Calu3 (cell line): ENCODE data around the gene SHANK2. TPM values are rescaled to one million over a fixed set of nuclear protein-coding genes. Genes with fewer than 3 reads are reported as not detected.

ENCODE experiments used
- BruUV-seq: library from RNA; stranded (reverse); fragments of 400-500 nt; replicated peaks from 2 replicates; lab custom pipeline; 2021; lab: Mats Ljungman, UMichigan
- CTCF ChIA-PET: fragments of 300-600 bp; sonication (Branson Sonifier 250); formaldehyde crosslinking; loops from one replicate; lab custom pipeline; 2022; ENCODE audit warnings: antibody characterized with exemption; lab: Charles Lee
- DNase-seq: peaks from one replicate; pipeline ENCODE4 v3.0.0; 2022
- H3K27ac Mint-ChIP-seq: one replicate; pipeline ENCODE4 v1.8.0; 2022; ENCODE audit warnings: mixed read lengths; ENCODE audit not compliant: unreplicated experiment
- H3K27me3 Mint-ChIP-seq: one replicate; pipeline ENCODE4 v1.8.0; 2022; ENCODE audit warnings: mixed read lengths; ENCODE audit not compliant: unreplicated experiment
- H3K36me3 Mint-ChIP-seq: one replicate; pipeline ENCODE4 v1.8.0; 2022; ENCODE audit warnings: mild to moderate bottlenecking, moderate library complexity, mixed read lengths; ENCODE audit not compliant: insufficient read depth, unreplicated experiment
- H3K4me1 Mint-ChIP-seq: one replicate; pipeline ENCODE4 v1.8.0; 2022; ENCODE audit warnings: mild to moderate bottlenecking, low read depth, mixed read lengths; ENCODE audit not compliant: unreplicated experiment
- H3K4me3 Mint-ChIP-seq: one replicate; pipeline ENCODE4 v1.8.0; 2022; ENCODE audit warnings: mild to moderate bottlenecking, low read depth, moderate library complexity, mixed read lengths; ENCODE audit not compliant: unreplicated experiment
- H3K9me3 Mint-ChIP-seq: one replicate; pipeline ENCODE4 v1.8.0; 2022; ENCODE audit warnings: low read depth, mixed read lengths; ENCODE audit not compliant: unreplicated experiment
- intact Hi-C: fragments of 100-400 bp; cut with micrococcal nuclease; formaldehyde crosslinking; loops from one replicate; pipeline ENCODE4 v1.10.0; 2022; ENCODE audit not compliant: unreplicated experiment
- total RNA-seq: library from RNA; stranded (reverse); gene quantifications from 2 replicates; pipeline ENCODE4 v1.2.3, GENCODE V29; 2022
- TF ChIP-seq, protein P1 (sequence below): fragments of 200-600 bp; IDR thresholded peaks from one replicate; pipeline ENCODE4 v1.8.0; 2022; ENCODE audit warnings: antibody characterized with exemption; ENCODE audit not compliant: unreplicated experiment

Gene SHANK2
- total RNA-seq, 1 experiment from 2014 or later: 118 TPM

DNA sequence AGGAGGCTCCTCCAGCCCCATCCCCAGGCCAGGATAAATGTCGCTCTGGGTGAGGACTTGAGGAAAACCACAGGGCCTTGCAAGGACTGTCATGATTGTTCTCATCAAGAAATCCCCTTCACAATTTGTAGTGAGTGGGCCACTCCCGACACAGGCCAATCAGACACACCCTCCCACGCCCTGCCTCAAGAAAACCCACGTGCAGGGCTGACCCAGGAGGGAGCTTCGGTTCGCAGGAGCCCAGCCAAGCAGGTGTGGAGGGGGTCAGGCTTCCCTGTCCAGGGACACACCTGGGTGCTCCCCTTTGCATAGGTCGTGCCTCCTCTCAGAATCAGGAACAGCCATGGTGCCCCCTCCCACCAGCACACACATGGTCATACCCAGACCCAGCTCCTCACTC, 43.2 kb downstream of the SHANK2 start:
- no TSS peak for BruUV-seq
- TF ChIP-seq, protein P1, sequence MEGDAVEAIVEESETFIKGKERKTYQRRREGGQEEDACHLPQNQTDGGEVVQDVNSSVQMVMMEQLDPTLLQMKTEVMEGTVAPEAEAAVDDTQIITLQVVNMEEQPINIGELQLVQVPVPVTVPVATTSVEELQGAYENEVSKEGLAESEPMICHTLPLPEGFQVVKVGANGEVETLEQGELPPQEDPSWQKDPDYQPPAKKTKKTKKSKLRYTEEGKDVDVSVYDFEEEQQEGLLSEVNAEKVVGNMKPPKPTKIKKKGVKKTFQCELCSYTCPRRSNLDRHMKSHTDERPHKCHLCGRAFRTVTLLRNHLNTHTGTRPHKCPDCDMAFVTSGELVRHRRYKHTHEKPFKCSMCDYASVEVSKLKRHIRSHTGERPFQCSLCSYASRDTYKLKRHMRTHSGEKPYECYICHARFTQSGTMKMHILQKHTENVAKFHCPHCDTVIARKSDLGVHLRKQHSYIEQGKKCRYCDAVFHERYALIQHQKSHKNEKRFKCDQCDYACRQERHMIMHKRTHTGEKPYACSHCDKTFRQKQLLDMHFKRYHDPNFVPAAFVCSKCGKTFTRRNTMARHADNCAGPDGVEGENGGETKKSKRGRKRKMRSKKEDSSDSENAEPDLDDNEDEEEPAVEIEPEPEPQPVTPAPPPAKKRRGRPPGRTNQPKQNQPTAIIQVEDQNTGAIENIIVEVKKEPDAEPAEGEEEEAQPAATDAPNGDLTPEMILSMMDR: no peak
- DNase-seq: no peak
- CTCF ChIA-PET: interaction anchor here (0.9 kb wide), 1 partner anchor 25 kb away, joined by 3 read pairs; no protein-coding TSS in a partner anchor
- Mint-ChIP-seq H3K4me3 (no peak overlapping the region), H3K4me1 (no peaks in the 10 kb centered on the region), H3K27ac (no peak overlapping the region), H3K27me3 (no peaks in the 10 kb centered on the region), H3K36me3 (peaks cover 25% of the 10 kb centered on the region), H3K9me3 (no peaks in the 10 kb centered on the region)
- intact Hi-C loops: no loop called here

DNA sequence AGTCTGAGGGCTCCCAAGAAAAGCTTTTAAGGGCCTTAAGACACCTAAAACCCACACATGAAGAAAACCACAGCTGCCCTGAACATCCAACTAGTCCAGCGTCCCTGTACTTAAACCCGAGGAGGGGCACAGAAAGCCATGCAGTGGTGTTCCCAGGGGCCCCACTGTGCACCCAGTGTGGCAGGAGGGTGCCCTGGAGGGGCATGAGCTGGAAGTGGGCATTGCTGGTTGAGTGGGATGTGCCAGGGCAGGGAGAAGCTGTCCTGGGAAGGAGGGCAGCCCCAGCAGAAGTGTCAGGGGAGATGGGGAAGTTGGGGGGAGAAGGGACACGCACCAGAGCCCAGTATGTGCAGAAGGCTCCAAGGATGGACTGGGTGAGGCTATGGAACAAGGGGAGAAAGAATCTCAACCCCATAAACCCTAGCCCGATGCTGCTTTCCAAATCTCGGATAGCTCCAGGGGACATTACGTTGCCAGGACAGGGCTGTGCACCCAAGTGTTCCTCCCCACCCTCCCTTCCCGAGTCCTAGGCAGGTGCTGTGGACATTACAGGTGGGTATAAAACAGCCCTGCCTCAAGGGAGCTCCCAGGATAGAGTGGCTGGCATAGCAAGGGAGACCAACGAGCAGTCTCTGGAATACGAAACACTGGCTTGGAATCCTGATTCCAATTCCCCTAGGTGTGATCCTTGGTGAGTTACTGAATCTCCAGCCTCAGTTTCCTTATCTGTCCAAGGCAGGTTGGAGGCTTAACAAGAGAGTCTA, 44.2 kb downstream of the SHANK2 start:
- CTCF ChIA-PET: interaction anchor here (0.5 to 0.6 kb wide), 2 partner anchors 26 to 256 kb away, joined by 3 to 4 read pairs; no protein-coding TSS in a partner anchor
- Mint-ChIP-seq H3K27me3 (no peaks in the 10 kb centered on the region), H3K4me1 (peaks cover 3% of the 10 kb centered on the region), H3K27ac (no peak overlapping the region), H3K36me3 (peaks cover 21% of the 10 kb centered on the region), H3K4me3 (no peak overlapping the region), H3K9me3 (no peaks in the 10 kb centered on the region)
- intact Hi-C loops: no loop called here
- no TSS peak for BruUV-seq
- DNase-seq: no peak
- TF ChIP-seq, protein P1: no peak

DNA sequence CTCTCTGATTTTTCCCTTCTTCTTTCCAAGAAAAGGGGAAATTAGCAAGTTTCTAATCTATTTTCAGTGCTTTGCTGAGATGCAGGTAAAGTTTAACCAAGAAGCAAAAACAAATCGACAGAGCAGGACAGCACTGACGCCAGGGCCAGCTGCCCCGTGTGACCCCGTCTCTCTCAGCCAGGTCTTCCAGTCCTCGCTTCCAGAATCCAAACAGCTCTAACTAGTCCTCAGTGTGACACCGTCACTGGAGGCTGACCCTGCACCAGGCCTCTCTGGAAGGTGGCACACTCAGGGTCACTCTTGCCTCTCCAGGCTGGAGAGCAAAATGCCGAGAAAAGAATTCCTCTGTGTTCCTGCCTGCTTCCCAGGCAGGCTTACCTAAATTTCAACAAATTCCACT, 44.8 kb downstream of the SHANK2 start:
- Mint-ChIP-seq H3K4me1 (peaks cover 9% of the 10 kb centered on the region), H3K27me3 (no peaks in the 10 kb centered on the region), H3K9me3 (no peaks in the 10 kb centered on the region), H3K4me3 (no peak overlapping the region), H3K36me3 (peaks cover 19% of the 10 kb centered on the region), H3K27ac (no peak overlapping the region)
- no TSS peak for BruUV-seq
- TF ChIP-seq, protein P1: no peak
- CTCF ChIA-PET: no interaction called here
- no peak for DNase-seq
- intact Hi-C loops: no loop called here

DNA sequence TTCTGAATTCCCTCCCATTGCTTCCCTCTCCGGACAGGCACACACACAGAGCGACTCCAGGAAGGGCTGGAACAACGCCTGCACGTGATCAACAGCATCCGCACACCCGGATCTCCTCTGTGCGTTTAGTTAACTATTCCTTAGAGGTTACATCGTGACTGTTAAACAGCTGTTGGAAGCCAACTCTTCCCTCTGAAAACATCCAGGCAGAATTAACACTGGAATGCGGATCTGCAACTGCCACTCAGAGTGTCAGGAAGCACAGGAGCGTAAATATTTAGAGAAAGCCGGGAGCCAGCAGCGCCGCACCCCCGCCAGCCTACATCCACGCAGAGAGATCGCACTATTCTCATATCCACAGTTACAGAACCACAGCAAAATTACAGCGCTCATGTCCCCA, 46.2 kb downstream of the SHANK2 start:
- DNase-seq: no peak
- no peak overlapping the region for H3K27ac Mint-ChIP-seq
- TF ChIP-seq, protein P1: no peak
- H3K4me1 Mint-ChIP-seq: peaks cover 17% of the 10 kb centered on the region
- no TSS peak for BruUV-seq
- H3K27me3 Mint-ChIP-seq: no peaks in the 10 kb centered on the region
- H3K9me3 Mint-ChIP-seq: no peaks in the 10 kb centered on the region
- intact Hi-C loops: no loop called here
- peaks cover 14% of the 10 kb centered on the region for H3K36me3 Mint-ChIP-seq
- no peak overlapping the region for H3K4me3 Mint-ChIP-seq
- CTCF ChIA-PET: no interaction called here
